HEK293T (cell line): ENCODE measurements around the gene POLR1A.

ENCODE experiments used
- CTCF ChIA-PET: fragments of 350-600 bp; formaldehyde crosslinking; extraction: SDS; loops from one replicate; lab custom pipeline; 2021; ENCODE audit warnings: antibody characterized with exemption, inconsistent platforms; lab: Yijun Ruan, JAX
- POLR2A ChIA-PET: fragments of 350-600 bp; formaldehyde crosslinking; extraction: SDS; loops from one replicate; lab custom pipeline; 2020; ENCODE audit warnings: antibody characterized with exemption, inconsistent platforms; lab: Yijun Ruan, JAX
- DNase-seq: peaks from one replicate; pipeline ENCODE4 v3.0.0; 2012; ENCODE audit warnings: mixed read lengths; ENCODE audit errors: extremely low spot score
- ARNT ChIP-seq: fragments of 450-650 bp; IDR thresholded peaks from 2 replicates; pipeline ENCODE4 v1.6.1; 2017; ENCODE audit warnings: mild to moderate bottlenecking
- BHLHE40 ChIP-seq: fragments of 450-650 bp; IDR thresholded peaks from 2 replicates; pipeline ENCODE4 v1.6.1; 2016; ENCODE audit warnings: mild to moderate bottlenecking, moderate library complexity, borderline replicate concordance
- CTBP1 ChIP-seq: fragments of 450-650 bp; IDR thresholded peaks from 2 replicates; pipeline ENCODE4 v1.6.1; 2016; ENCODE audit warnings: borderline replicate concordance
- ELF4 ChIP-seq: fragments of 450-650 bp; IDR thresholded peaks from 2 replicates; pipeline ENCODE4 v1.6.1; 2017; ENCODE audit warnings: antibody characterized with exemption
- FOXA1 ChIP-seq: fragments of 450-650 bp; IDR thresholded peaks from 2 replicates; pipeline ENCODE4 v1.6.1; 2016; ENCODE audit warnings: mild to moderate bottlenecking
- FOXK2 ChIP-seq: fragments of 450-650 bp; IDR thresholded peaks from 2 replicates; pipeline ENCODE4 v1.6.1; 2016; ENCODE audit warnings: mild to moderate bottlenecking
- FOXM1 ChIP-seq: fragments of 450-650 bp; IDR thresholded peaks from 2 replicates; pipeline ENCODE4 v1.6.1; 2017; ENCODE audit warnings: mild to moderate bottlenecking, borderline replicate concordance
- HDGF ChIP-seq: fragments of 450-650 bp; IDR thresholded peaks from 2 replicates; pipeline ENCODE4 v1.6.1; 2017; ENCODE audit warnings: antibody characterized with exemption, borderline replicate concordance
- L3MBTL2 ChIP-seq: fragments of 450-650 bp; conservative IDR thresholded peaks from 2 replicates; pipeline ENCODE4 v1.6.1; 2016; ENCODE audit warnings: mild to moderate bottlenecking
- LEF1 ChIP-seq: fragments of 450-650 bp; IDR thresholded peaks from 2 replicates; pipeline ENCODE4 v1.6.1; 2017; ENCODE audit warnings: mild to moderate bottlenecking, borderline replicate concordance
- NFRKB ChIP-seq: fragments of 450-650 bp; IDR thresholded peaks from 2 replicates; pipeline ENCODE4 v1.6.1; 2016; ENCODE audit warnings: mild to moderate bottlenecking, moderate library complexity
- PKNOX1 ChIP-seq: fragments of 450-650 bp; IDR thresholded peaks from 2 replicates; pipeline ENCODE4 v1.6.1; 2016
- SP1 ChIP-seq: fragments of 450-650 bp; IDR thresholded peaks from 2 replicates; pipeline ENCODE4 v1.6.1; 2017
- SUZ12 ChIP-seq: fragments of 450-650 bp; IDR thresholded peaks from 2 replicates; pipeline ENCODE4 v1.6.1; 2016; ENCODE audit warnings: mild to moderate bottlenecking
- TARDBP ChIP-seq: fragments of 450-650 bp; IDR thresholded peaks from 2 replicates; pipeline ENCODE4 v1.6.1; 2016
- ZNF384 ChIP-seq: fragments of 450-650 bp; IDR thresholded peaks from 2 replicates; pipeline ENCODE4 v1.6.1; 2016

Gene POLR1A

GRCh38 chr2:86015699-86016098, 90.0 kb downstream of the POLR1A start:
- POLR2A ChIA-PET: no interaction called here
- TF ChIP-seq FOXK2: no peak
- TF ChIP-seq HDGF: no peak
- no peak for TF ChIP-seq ARNT
- no peak for TF ChIP-seq PKNOX1
- no peak for TF ChIP-seq LEF1
- no peak for TF ChIP-seq SP1
- no peak for TF ChIP-seq ZNF384
- TF ChIP-seq FOXM1: no peak
- no peak for TF ChIP-seq CTBP1
- TF ChIP-seq FOXA1: no peak
- TF ChIP-seq NFRKB: no peak
- no peak for TF ChIP-seq ELF4
- CTCF ChIA-PET: no interaction called here
- no peak for DNase-seq

DNA sequence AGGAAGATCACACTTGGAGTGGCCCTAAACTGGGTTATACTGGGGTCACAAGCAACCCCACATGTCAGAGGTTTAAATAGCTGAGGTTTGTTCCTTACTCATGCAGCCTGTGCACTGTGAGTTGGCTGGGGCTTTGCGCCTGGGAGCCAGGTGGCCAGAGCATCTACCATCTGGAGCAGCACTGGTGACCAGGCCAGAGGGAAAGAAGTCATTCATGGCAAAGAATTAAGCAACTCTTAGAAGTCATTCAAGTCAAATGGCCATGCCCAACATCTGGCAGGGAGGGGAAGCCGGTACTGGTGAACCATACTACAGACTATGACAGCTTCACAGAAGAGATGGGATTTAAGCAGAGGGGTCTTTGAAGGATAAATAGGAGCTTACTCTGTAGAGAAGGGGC, 90.7 kb downstream of the POLR1A start:
- POLR2A ChIA-PET: no interaction called here
- no peak for DNase-seq
- TF ChIP-seq FOXM1 (no peak), HDGF (no peak), TARDBP (no peak), NFRKB (no peak), ELF4 (no peak), L3MBTL2 (no peak), FOXA1 (no peak), FOXK2 (no peak), PKNOX1 (no peak)
- CTCF ChIA-PET: no interaction called here

DNA sequence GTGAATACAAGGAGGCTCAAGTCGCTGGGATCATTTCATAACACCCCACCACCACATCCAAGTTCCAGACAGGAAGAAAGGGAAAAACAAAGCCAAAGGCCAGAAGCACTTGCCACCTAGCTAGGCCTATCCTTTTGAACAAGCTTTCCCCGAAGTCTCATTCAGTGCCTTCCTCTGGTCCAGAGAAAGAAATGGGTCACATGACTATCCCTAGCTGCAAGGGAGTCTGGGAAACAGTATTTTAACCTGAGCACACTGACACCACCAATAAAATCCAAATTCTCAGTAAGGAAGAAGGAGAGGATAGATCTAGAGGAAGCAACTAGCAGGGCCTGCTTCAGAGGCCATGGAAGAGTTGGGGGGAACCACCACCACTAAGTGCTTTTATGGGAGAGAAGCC, 91.2 kb downstream of the POLR1A start:
- ChIA-PET POLR2A (no interaction called here), CTCF (no interaction called here)
- DNase-seq: no peak
- TF ChIP-seq LEF1 (no peak), NFRKB (no peak), SUZ12 (no peak), ELF4 (no peak), FOXM1 (no peak), L3MBTL2 (no peak), SP1 (no peak), ARNT (no peak)

GRCh38 chr2:86012007-86012712, 93.5 kb downstream of the POLR1A start:
- ChIA-PET POLR2A (no interaction called here), CTCF (no interaction called here)
- TF ChIP-seq PKNOX1 (no peak), NFRKB (no peak), ZNF384 (no peak), ARNT (no peak), L3MBTL2 (no peak), HDGF (no peak), BHLHE40 (no peak), ELF4 (no peak), FOXK2 (no peak), SP1 (no peak), SUZ12 (no peak), CTBP1 (no peak), TARDBP (no peak), FOXA1 (no peak), LEF1 (no peak)
- no peak for DNase-seq

GRCh38 chr2:86011449-86011941, 94.2 kb downstream of the POLR1A start:
- ChIA-PET POLR2A (no interaction called here), CTCF (no interaction called here)
- no peak for TF ChIP-seq L3MBTL2
- TF ChIP-seq SUZ12: no peak
- no peak for TF ChIP-seq BHLHE40
- TF ChIP-seq LEF1: no peak
- no peak for TF ChIP-seq HDGF
- no peak for TF ChIP-seq PKNOX1
- no peak for TF ChIP-seq ARNT
- TF ChIP-seq SP1: no peak
- no peak for TF ChIP-seq FOXK2
- TF ChIP-seq ZNF384: no peak
- TF ChIP-seq FOXM1: no peak
- TF ChIP-seq CTBP1: no peak
- no peak for TF ChIP-seq TARDBP
- no peak for TF ChIP-seq FOXA1
- no peak for TF ChIP-seq ELF4
- no peak for TF ChIP-seq NFRKB
- no peak for DNase-seq

GRCh38 chr2:86010083-86010482, 95.6 kb downstream of the POLR1A start:
- POLR2A ChIA-PET: no interaction called here
- no peak for DNase-seq
- CTCF ChIA-PET: interaction anchor here (0.6 kb wide), 1 partner anchor 147 kb away, joined by 6 read pairs; no protein-coding TSS in a partner anchor
- TF ChIP-seq ELF4 (no peak), LEF1 (no peak), ZNF384 (no peak), PKNOX1 (no peak), L3MBTL2 (no peak), CTBP1 (no peak), FOXA1 (no peak), SP1 (no peak), FOXM1 (no peak)
